OCI-LY1 (cell line): ENCODE measurements around the gene ITPRIPL2.

Experiments used
- H2AFZ ChIP-seq: fragments of 200-600 bp; sonication (generic), shearing (Covaris generic); 2 replicates; pipeline ENCODE4 v1.6.0; 2014; ENCODE audit warnings: antibody characterized with exemption, mild to moderate bottlenecking, low read length
- H3F3A ChIP-seq: fragments of 200-600 bp; sonication (generic), shearing (Covaris generic); 2 replicates; pipeline ENCODE4 v1.6.0; 2014; ENCODE audit warnings: mild to moderate bottlenecking, antibody characterized with exemption, low read length, moderate library complexity; ENCODE audit not compliant: insufficient read depth
- H3K27ac ChIP-seq: fragments of 200-600 bp; sonication (generic); 2 replicates; pipeline ENCODE4 v1.5.1; 2014; ENCODE audit warnings: low read length, mixed run types, mild to moderate bottlenecking, low read depth; ENCODE audit not compliant: poor library complexity, severe bottlenecking
- H3K27me3 ChIP-seq: fragments of 200-600 bp; sonication (generic); 2 replicates; pipeline ENCODE4 v1.6.0; 2014; ENCODE audit warnings: antibody characterized with exemption, mild to moderate bottlenecking, low read length, moderate library complexity; ENCODE audit not compliant: insufficient read depth
- H3K36me3 ChIP-seq: fragments of 200-600 bp; sonication (generic); 2 replicates; pipeline ENCODE4 v1.6.1; 2014; ENCODE audit warnings: mild to moderate bottlenecking, antibody characterized with exemption, low read length, moderate library complexity, mixed read lengths; ENCODE audit not compliant: insufficient read depth
- H3K4me1 ChIP-seq: fragments of 200-600 bp; sonication (generic); 2 replicates; pipeline ENCODE4 v1.5.1; 2014; ENCODE audit warnings: mild to moderate bottlenecking, low read length, moderate library complexity; ENCODE audit not compliant: insufficient read depth, severe bottlenecking
- H3K4me2 ChIP-seq: fragments of 200-600 bp; sonication (generic), shearing (Covaris generic); 2 replicates; pipeline ENCODE4 v1.6.1; 2014; ENCODE audit warnings: low read length
- H3K4me3 ChIP-seq: fragments of 200-600 bp; sonication (generic); 2 replicates; pipeline ENCODE4 v1.5.1; 2014; ENCODE audit warnings: low read length, low read depth, mild to moderate bottlenecking, mixed read lengths; ENCODE audit not compliant: poor library complexity, severe bottlenecking
- H3K79me2 ChIP-seq: fragments of 200-600 bp; shearing (Covaris generic); 2 replicates; pipeline ENCODE4 v1.6.1; 2016; ENCODE audit warnings: mixed run types, low read length, mixed read lengths; ENCODE audit not compliant: insufficient read depth
- H3K9ac ChIP-seq: fragments of 200-600 bp; sonication (generic), shearing (Covaris generic); 2 replicates; pipeline ENCODE4 v1.6.1; 2014; ENCODE audit warnings: mild to moderate bottlenecking, low read length, mixed read lengths
- H3K9me2 ChIP-seq: fragments of 200-600 bp; sonication (generic), shearing (Covaris generic); 2 replicates; pipeline ENCODE4 v1.6.1; 2014; ENCODE audit warnings: low read depth, mild to moderate bottlenecking, low read length, mixed read lengths
- H3K9me3 ChIP-seq: fragments of 200-600 bp; shearing (Covaris generic); 2 replicates; pipeline ENCODE4 v1.6.1; 2014; ENCODE audit warnings: low read length, mixed read lengths
- H4K20me1 ChIP-seq: fragments of 200-600 bp; sonication (generic), shearing (Covaris generic); 2 replicates; pipeline ENCODE4 v1.6.0; 2016; ENCODE audit warnings: mild to moderate bottlenecking, low read length; ENCODE audit not compliant: insufficient read depth
- EZH2 ChIP-seq: fragments of 200-600 bp; sonication (generic), shearing (Covaris generic); IDR thresholded peaks from 2 replicates; pipeline ENCODE4 v1.8.0; 2017; ENCODE audit warnings: borderline replicate concordance, mixed run types, mild to moderate bottlenecking, antibody characterized with exemption, low read length, moderate library complexity, mixed read lengths
- TF ChIP-seq, protein P1 (sequence below): fragments of 200-600 bp; sonication (generic), shearing (Covaris generic); IDR thresholded peaks from 2 replicates; pipeline ENCODE4 v1.5.1; 2017; ENCODE audit warnings: mild to moderate bottlenecking, antibody characterized with exemption, low read length, moderate library complexity, mixed read lengths

Gene ITPRIPL2

DNA sequence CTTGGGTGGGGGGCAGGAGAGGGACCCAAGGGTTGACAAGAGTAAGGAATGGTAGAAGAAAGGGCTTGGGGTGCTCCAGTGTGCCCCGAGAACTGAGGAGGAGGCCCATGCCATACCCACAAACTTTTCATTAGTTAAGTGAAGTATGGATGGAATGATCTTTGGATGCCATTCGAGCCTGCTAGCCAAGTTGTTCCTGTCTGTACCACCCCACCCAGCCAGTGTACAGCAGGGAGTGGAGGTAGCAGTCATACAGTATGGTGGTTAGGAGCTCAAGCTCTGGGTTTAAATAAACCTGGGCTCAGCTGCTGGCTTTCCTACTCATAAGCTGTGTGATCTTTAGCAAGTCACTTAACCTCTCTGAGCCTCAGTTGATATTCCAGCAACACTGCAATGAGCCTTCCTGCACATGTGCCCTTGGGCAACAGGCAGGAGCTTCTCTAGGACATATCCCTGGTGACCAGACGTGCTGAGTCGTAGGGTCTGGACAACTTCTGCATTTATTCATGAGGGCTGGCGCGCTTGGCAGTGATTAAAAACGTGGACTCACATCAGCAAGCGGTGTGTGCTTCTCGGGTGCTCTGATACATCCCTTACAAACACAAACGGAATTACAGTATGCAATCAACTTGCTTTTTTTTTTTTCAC, 22.9 kb downstream of the ITPRIPL2 start:
- no peaks in the 10 kb centered on the region for H3K9me2 ChIP-seq
- H4K20me1 ChIP-seq, result no peaks in the 10 kb centered on the region
- H3K4me1 ChIP-seq, result no peaks in the 10 kb centered on the region
- H3K79me2 ChIP-seq, result no peaks in the 10 kb centered on the region
- H3K27me3 ChIP-seq, result 0 out of 2 replicates have a peak, but pooled peaks cover under 1% of the 10 kb centered on the region
- H3K9ac ChIP-seq, result no peak overlapping the region
- H2AFZ ChIP-seq, result no peak overlapping the region
- H3K36me3 ChIP-seq, result no peaks in the 10 kb centered on the region
- H3K9me3 ChIP-seq, result no peaks in the 10 kb centered on the region
- H3K4me2 ChIP-seq, result no peak overlapping the region
- TF ChIP-seq EZH2, result no peak
- TF ChIP-seq, protein P1, sequence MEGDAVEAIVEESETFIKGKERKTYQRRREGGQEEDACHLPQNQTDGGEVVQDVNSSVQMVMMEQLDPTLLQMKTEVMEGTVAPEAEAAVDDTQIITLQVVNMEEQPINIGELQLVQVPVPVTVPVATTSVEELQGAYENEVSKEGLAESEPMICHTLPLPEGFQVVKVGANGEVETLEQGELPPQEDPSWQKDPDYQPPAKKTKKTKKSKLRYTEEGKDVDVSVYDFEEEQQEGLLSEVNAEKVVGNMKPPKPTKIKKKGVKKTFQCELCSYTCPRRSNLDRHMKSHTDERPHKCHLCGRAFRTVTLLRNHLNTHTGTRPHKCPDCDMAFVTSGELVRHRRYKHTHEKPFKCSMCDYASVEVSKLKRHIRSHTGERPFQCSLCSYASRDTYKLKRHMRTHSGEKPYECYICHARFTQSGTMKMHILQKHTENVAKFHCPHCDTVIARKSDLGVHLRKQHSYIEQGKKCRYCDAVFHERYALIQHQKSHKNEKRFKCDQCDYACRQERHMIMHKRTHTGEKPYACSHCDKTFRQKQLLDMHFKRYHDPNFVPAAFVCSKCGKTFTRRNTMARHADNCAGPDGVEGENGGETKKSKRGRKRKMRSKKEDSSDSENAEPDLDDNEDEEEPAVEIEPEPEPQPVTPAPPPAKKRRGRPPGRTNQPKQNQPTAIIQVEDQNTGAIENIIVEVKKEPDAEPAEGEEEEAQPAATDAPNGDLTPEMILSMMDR, result no peak
- no peak overlapping the region for H3K4me3 ChIP-seq
- no peaks in the 10 kb centered on the region for H3F3A ChIP-seq
- no peak overlapping the region for H3K27ac ChIP-seq

DNA sequence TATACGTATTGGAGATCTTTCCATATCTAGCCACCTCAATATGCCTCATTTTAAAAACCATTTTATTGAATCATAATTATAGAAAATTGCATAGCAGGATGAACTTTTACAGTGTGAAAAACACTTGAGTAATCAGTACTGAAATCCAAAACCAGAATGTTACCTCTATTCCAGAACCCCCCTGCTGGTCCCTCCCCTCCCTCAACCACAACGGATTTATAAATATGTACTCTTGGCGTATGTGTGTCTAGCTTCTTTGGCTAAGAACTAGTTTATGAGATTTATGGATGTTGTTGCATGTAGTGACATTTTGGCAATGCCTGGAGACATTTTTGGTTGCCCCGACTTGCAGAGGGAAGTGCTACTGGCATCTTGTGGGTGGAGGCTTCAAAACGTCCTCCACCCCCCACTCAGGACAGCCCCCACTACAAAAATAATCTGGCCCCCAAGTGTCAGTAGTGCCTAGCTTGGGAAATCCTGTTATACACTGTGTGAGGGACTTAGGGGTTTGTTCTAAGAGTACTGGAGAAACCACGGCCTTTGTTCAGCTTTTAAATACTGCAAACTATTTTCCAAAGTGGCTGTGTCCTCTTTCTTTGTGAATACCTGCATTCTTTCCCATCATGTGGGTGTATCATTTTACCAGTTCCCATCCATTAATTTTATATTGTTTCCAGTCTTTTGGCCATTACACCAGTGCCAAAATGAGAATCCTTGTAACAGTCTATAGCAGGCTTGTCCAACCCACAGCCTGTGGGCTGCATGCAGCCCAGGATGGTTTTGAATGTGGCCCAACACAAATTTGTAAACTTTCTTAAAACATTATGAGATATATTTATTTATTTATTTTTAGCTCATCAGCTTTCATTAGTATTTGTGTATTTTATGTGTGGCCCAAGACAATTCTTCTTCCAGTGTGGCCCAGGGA, 23.7 kb downstream of the ITPRIPL2 start:
- Histone ChIP-seq H3K27me3 (0 out of 2 replicates have a peak, but pooled peaks cover 4% of the 10 kb centered on the region), H3K4me1 (no peaks in the 10 kb centered on the region), H3K9me3 (no peaks in the 10 kb centered on the region), H3K27ac (no peak overlapping the region), H3K9me2 (no peaks in the 10 kb centered on the region), H4K20me1 (no peaks in the 10 kb centered on the region), H3F3A (no peaks in the 10 kb centered on the region), H3K4me3 (no peak overlapping the region), H3K4me2 (no peak overlapping the region), H3K36me3 (no peaks in the 10 kb centered on the region), H3K9ac (no peak overlapping the region), H3K79me2 (no peaks in the 10 kb centered on the region), H2AFZ (no peak overlapping the region)
- TF ChIP-seq, protein P1, result no peak
- TF ChIP-seq EZH2, result no peak

DNA sequence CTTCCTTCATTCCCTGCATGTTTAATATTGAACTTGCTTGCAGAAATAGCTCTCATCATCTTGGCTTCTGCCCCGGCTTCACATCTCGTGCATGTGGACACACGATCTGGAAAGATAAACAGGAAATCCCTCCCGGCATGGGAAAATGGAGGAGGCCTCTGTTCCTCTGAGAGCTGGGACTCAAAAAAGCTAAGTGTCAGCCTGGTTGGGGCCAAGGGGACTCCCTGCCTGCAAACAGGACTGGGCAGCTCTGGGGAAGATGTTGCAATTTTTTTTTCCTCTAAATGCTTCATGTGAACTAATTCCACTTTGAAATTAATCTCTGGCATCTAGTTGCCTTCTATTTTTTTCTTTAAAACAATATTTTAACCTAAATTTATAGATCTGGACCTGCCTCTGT, 24.8 kb downstream of the ITPRIPL2 start:
- Histone ChIP-seq H2AFZ (no peak overlapping the region), H3K79me2 (no peaks in the 10 kb centered on the region), H3K4me3 (no peak overlapping the region), H3K4me2 (no peak overlapping the region), H3K9me3 (no peaks in the 10 kb centered on the region), H3K9ac (no peak overlapping the region), H3K27me3 (0 out of 2 replicates have a peak, but pooled peaks cover 4% of the 10 kb centered on the region), H3K4me1 (no peaks in the 10 kb centered on the region), H3F3A (no peaks in the 10 kb centered on the region), H3K9me2 (no peaks in the 10 kb centered on the region), H3K27ac (no peak overlapping the region), H3K36me3 (no peaks in the 10 kb centered on the region), H4K20me1 (no peaks in the 10 kb centered on the region)
- TF ChIP-seq, protein P1, result no peak
- no peak for TF ChIP-seq EZH2
